NCI-H187 treated with DMSO at 0.1 percent for 48 hours (cell line): ENCODE measurements around the gene BOLA2B.
"Not testable (repeated sequence)": the region's sequence is repeated elsewhere in the genome, so short reads cannot be mapped to it uniquely, and the experiment has no call there.

Experiments used
- DNase-seq: peaks from one replicate; lab custom pipeline; 2025; lab: John Stamatoyannopoulos, UW

BOLA2B gene

GRCh38 chr16:30193615-30194014 lies at the start of gene BOLA2B, which contains the start of gene SLX1A:
Gene BOLA2B, minus strand, starts transcription at chr16:30193666. Its CDS starts 71 bp downstream, at chr16:30193595.
Gene SLX1A, plus strand, starts transcription at chr16:30193875. Its CDS starts 210 bp downstream, at chr16:30194085.
- DNase-seq, result not testable (repeated sequence)

DNA sequence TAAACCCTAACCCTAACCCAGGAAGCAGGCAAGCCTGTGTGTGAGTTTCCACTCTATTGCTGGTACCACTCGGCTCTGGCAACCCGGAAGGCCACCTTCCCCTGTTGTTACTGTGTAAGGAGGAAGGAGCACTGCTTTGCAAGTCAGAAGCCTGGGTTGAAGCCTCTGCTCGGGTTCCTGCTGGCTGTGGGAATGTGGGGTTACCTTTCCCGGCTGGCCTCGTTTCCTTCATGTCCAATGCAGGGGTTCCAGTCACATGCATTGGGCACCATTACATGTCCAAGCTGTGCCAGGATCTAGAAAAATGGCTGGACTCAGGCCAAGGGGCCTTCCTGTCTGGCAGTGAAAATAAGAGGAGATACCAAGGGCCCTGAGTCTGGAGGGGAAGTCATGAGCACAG lies 23.6 kb upstream of the BOLA2B start:
- DNase-seq, result not testable (repeated sequence)

DNA sequence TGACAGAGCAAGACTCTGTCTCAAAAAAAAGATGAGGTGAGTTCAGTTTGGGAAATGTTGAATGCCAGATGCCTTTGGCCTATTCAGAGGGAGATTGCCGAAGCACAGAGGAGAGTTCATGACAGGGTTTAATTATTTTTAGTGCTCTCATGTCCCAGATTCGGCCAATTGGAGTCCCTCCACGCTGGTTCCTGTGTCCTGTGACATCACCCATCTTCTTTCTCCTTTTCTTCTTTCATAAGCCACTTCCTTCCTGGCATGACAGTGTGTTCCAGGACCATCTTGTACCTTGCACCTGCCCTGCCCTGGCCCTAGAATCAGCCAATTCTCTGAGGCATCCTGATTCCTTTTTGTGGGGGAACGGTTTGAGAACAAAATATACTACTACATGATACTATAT lies 17.9 kb upstream of the BOLA2B start:
- not testable (repeated sequence) for DNase-seq

DNA sequence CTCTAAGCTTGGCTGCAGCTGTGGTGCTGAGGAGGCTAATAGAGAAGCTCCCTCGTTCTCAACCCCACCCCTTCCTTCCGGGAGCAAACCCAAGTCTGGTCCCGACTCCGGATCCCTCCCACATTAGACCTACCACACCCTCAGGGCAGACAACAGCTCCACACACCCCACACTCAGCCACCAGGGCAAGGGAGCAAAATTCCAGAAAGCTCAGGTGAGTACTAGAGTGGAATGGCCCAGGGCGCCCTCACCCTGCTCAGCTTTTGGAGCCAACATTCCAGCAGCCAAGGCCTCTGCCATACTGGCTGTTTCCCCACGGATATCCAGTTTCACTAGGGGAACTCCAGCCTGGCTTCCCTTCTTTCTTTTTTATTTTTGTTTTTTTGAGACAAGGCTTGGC lies 15.6 kb upstream of the BOLA2B start:
- DNase-seq, result not testable (repeated sequence)

DNA sequence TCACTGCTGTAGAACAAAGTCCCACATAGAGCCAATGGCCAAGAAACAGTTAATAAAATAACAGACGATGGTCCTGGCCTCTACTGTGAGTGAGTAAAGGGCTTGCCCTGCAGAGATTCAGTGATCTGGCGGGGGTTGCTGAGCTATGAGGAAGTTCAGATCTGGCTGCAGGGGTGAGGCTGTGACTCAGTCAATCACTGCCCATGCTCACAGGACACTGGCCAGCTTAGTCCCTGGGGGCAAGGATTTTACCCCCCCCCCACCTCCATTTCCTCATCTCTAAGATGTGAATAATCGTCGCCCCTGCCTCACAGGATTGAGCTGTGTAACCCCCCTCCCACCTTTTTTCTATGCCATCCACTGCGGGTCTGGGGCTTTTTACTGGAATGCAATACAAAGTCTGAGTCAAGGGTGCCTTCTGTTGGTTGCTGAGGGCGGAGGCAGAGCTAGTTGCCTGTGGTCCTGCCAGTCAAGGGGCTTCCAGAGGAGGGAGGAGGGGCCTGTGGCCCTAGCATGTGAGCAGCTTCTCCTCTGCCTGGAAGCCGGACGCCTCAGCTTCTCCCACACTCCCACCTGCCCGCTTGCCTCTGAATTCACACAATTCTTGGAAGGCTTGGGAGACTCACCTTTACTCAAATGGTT lies 13.7 kb upstream of the BOLA2B start:
- not testable (repeated sequence) for DNase-seq

- DNase-seq, result not testable (repeated sequence)
Observed at GRCh38 chr16:30206252-30206651, 12.8 kb upstream of the BOLA2B start.

GRCh38 chr16:30205541-30206236 lies 12.2 kb upstream of the BOLA2B start:
- DNase-seq, result not testable (repeated sequence)

DNA sequence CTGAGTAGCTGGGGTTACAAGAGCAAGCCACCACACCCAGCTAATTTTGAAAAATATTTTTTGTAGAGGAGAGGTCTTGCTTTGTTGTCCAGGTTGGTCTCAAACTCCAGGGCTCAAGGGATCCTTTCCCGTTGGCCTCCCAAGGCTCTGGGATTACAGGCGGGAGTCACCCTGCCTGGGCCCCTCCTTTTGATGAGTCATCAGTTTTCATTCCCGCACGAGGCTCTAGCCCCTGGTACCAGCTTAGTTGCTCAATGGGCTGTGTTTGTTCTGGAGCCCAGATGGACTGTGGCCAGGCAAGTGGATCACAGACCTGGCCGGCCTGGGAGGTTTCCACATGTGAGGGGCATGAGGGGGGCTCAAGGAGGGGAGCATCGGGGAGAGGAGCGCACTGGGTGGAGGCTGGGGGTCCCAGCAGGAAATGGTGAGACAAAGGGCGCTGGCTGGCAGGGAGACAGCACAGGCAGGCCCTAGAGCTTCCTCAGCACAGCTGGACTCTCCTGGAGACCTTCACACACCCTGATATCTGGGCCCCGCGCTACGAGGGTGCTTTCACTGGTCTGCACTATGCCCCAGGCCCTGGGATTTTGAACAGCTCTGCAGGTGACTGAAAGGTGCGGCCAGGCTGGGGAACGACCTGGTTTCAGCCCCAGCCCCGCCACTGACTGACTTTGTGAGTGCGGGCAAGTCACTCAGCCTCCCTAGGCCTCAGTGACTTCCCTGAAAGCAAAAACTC lies 6.3 kb upstream of the BOLA2B start:
- not testable (repeated sequence) for DNase-seq

DNA sequence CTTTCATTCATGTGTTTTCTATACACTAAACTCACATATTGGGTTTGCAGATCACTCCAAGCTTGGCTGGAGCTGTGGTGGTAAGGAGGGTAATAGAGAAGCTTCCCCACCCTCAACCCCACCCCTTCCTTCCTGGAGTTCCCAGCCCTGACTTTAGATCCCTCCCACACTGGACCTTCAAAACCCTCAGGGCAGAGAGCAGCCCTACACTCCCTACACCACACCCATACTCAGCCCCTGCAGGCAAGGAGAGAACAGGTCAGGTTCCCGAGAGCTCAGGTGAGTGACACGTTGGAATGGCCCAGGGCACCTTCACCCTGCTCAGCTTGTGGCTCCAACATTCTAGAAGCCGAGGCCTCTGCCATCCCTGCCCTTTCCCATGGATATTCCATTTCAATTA lies 5.6 kb upstream of the BOLA2B start, which contains the start of gene SULT1A3:
TSS of gene SULT1A3 (plus strand) at position 207 of the 400 bp plus-strand sequence. CDS start 1,474 bp downstream, outside the sequence.
- not testable (repeated sequence) for DNase-seq

- not testable (repeated sequence) for DNase-seq
Observed at GRCh38 chr16:30197001-30197400, 3.5 kb upstream of the BOLA2B start.

GRCh38 chr16:30194172-30194925 lies 883 bp upstream of the BOLA2B start:
- DNase-seq, result not testable (repeated sequence)

GRCh38 chr16:30193098-30193497 lies 368 bp downstream of the BOLA2B start:
- DNase-seq, result not testable (repeated sequence)

DNA sequence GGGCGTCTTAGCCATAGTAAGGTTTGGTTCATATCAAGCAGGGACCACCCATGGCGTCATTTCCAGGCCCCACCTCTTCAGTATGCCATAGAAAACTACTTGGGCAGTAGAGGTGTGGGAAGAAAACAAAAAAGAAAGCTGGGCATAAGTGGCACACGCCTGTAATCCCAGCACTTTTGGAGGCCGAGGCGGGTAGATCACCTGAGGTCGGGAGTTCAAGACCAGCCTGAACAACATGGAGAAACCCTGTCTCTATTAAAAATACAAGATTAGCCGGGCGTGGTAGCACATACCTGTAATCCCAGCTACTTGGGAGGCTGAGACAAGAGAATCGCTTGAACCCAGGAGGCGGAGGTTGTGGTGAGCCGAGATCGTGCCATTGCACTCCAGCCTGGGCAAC lies 2.3 kb downstream of the BOLA2B start:
- DNase-seq, result not testable (repeated sequence)

- DNase-seq, result no peak
Observed at GRCh38 chr16:30187971-30188561, 5.4 kb downstream of the BOLA2B start.

DNA sequence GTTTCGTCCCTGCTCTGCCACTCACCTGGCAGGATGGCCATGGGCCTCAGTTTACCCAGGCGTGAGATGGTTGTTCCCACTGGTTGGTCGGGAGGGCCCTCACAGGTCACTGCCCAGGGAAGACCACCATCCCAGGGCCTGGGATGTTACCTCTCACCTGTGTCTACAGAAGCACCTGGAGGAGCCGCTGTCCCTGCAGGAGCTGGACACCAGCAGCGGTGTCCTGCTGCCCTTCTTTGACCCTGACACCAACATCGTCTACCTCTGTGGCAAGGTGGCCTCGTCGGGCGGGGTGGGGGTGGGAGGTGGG lies 6.0 kb downstream of the BOLA2B start:
- no peak for DNase-seq

GRCh38 chr16:30186782-30187555 lies 6.5 kb downstream of the BOLA2B start:
- no peak for DNase-seq

DNA sequence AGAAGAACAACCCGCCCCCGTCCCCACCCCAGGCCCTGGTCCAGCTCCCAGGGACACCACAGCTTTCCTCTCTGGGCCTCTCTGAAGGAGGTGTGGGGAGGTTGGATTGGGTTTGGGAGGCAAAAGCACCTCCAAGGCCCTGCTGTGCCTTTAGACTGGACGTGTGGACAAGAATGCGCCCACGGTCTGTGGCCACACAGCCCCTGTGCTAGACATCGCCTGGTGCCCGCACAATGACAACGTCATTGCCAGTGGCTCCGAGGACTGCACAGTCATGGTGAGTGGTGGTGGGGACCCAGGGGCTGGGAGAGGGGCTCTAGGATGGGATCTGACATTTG lies 7.1 kb downstream of the BOLA2B start:
- DNase-seq, result no peak

DNA sequence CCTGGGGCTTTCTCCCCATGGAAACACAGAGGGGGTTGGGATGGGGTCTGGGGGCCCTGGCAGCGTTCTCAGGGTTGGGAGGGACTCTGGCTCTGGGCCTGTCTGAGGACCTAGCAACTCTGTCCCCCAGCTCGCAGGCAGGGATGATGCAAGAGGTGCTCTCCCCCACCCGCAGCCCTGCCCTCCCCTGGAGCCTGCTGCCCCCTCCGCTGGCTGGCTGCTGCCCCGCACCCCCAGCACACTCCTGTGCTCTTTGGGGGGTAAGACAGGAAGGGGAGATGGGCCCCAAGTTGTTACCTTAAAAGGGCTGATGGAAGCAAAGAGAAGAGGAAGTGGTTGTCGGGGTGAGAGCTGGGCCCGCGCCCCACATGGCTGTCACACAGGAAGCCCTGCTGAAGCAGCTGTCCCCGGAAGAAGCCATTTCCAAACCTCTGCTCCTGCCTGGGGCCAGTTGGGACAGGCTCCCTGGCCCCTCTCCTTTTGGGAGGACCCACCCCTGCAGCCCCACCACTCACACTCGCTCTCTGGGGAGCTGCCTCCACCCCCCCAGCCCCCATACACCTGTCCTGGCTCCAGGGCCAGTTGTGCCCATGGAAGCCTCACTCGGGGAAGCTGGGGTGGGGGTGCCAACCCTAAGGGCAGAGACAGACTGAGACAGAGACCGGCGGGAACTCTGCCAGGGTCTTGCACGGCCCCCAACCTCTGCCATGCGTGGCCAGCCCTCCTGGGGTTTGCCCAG lies 7.6 kb downstream of the BOLA2B start:
- no peak for DNase-seq

DNA sequence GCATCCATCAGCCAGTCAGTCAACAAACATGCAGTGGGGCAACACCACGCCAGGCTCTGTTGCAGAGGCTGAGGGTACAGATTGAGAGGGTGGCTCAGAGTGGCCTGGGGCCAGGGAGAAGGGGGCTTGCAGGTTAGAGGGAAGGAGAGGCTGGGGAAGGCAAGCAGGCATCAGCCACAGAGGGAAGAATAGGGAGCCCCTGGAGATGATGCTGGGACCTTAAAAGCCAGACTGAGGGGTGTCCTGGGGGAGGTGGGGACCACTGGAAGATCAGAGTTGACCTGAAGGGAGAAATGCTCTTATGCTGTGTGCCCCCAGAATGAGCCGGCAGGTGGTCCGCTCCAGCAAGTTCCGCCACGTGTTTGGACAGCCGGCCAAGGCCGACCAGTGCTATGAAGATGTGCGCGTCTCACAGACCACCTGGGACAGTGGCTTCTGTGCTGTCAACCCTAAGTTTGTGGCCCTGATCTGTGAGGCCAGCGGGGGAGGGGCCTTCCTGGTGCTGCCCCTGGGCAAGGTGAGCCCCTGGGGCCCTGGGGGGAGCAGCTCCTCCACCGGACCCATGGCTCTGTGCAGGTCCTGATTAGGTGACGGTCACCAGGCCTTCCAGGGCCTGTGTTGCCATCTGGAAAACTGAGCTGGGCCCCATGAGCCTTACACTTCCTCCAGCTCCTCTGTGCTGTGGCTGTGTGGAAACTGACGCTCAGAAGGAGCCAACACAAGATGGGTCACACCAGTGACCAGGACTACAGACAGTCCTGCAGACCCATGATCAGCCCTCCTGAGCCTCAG lies 8.4 kb downstream of the BOLA2B start:
- no peak for DNase-seq
